Inflammatory macrophage treated with lipopolysaccharide for 1 hour (primary cell): ENCODE data around the gene REM2.

ENCODE experiments used
- DNase-seq, 2 donors: peaks; one replicate each; pipeline ENCODE4 v3.0.0-alpha.2; 2020 to 2022

The REM2 gene

GRCh38 chr14:22932146-22932545 lies 49.1 kb downstream of the REM2 start:
- DNase-seq, result no peak

DNA sequence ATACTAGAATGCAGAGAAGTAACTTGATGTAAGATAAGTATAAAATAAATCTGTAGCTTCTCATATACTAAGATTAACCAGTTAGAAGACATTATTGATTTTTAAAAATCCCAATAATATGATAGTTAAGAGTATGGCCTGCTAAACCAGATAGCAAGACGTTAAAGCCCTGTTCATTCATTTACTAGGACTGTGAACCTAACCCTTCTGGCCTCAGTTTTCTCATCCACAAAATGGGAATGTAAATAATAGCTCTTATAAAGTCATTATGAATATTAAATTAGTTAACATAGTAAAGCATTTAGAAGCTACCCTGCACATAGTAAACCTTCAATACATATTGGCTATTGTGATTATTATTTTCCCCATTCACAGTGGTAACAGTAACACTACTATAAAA lies 52.1 kb downstream of the REM2 start:
- DNase-seq, result no peak
